Measurements from ENCODE around the gene UBAP2L. TPM values are rescaled to one million over a fixed set of nuclear protein-coding genes. Genes with fewer than 3 reads are reported as not detected.

The UBAP2L gene
- total and polyA plus RNA-seq, 2 donors (not counting 1 experiment from before 2014, with no cell fraction given), result 51.9 to 180 TPM

DNA sequence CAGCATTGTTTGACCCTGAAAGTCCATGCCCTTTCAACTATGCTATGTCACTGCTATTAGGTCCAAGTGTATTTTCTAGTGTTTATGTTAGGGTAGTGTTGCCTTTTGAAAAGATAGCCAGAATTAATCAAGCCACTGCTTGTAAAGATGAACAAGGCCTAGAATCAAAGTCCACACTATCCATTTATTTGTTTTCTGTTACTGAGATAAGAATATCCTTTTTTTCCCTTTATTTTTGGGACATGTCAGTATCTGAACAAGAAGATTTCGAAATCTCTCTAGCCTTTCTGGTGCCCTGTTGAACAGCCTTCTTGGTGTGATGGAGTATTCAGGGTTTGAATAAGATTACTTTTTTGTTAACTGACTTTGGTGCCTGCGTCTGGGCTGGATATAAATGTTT is 16.7 kb downstream of the UBAP2L start:
- H3K4me1 ChIP-seq (ENCODE audit: control insufficient read depth, extremely low read depth, insufficient read depth, low read length), result no peaks in the 10 kb centered on the region
- H3K27me3 ChIP-seq (ENCODE audit: control insufficient read depth, insufficient read depth, low read length), result no peaks in the 10 kb centered on the region
- no peak for DNase-seq (ENCODE audit: low read depth in 2 of 2)
- no peaks in the 10 kb centered on the region for H4K20me1 ChIP-seq (ENCODE audit: control insufficient read depth, extremely low read depth, insufficient read depth, low read length)
- no peak overlapping the region for H2AFZ ChIP-seq (ENCODE audit: low read length)
- peaks cover 33% of the 10 kb centered on the region for H3K79me2 ChIP-seq (ENCODE audit: control insufficient read depth, insufficient read depth, low read length)
- H3K36me3 ChIP-seq (ENCODE audit: control insufficient read depth, insufficient read depth, low read length), result peaks cover 16% of the 10 kb centered on the region
- no peak overlapping the region for H3K4me3 ChIP-seq (replicated peaks in 1 of 4; ENCODE audit: control extremely low read depth in 1 of 4, insufficient read depth in 1 of 4, low read depth in 3 of 4, low read length in 4 of 4)
- H3K9me3 ChIP-seq (ENCODE audit: control insufficient read depth, insufficient read depth, low read depth, low read length), result no peaks in the 10 kb centered on the region
- H3K27ac ChIP-seq (ENCODE audit: insufficient read depth, low read length), result no peak overlapping the region
- TF ChIP-seq EZH2 (IDR thresholded peaks at IDR 0.05; ENCODE audit: low read length, missing control alignments) (no peak), CTCF (conservative IDR thresholded peaks at IDR 0.05 in 1 of 2, IDR thresholded peaks at IDR 0.05 in 1 of 2; ENCODE audit: low read depth in 1 of 2, low read length in 2 of 2) (no peak)
- H3K9ac ChIP-seq (ENCODE audit: insufficient read depth, low read length), result no peak overlapping the region
- H3K4me2 ChIP-seq (ENCODE audit: extremely low read depth, insufficient read depth, low read length), result no peak overlapping the region

- no peak for DNase-seq (ENCODE audit: low read depth in 2 of 2)
- no peak overlapping the region for H3K27ac ChIP-seq (ENCODE audit: insufficient read depth, low read length)
- peaks cover 29% of the 10 kb centered on the region for H3K79me2 ChIP-seq (ENCODE audit: control insufficient read depth, insufficient read depth, low read length)
- no peak overlapping the region for H3K4me2 ChIP-seq (ENCODE audit: extremely low read depth, insufficient read depth, low read length)
- no peaks in the 10 kb centered on the region for H3K9me3 ChIP-seq (ENCODE audit: control insufficient read depth, insufficient read depth, low read depth, low read length)
- no peak for TF ChIP-seq EZH2 (IDR thresholded peaks at IDR 0.05; ENCODE audit: low read length, missing control alignments)
- no peak for TF ChIP-seq CTCF (conservative IDR thresholded peaks at IDR 0.05 in 1 of 2, IDR thresholded peaks at IDR 0.05 in 1 of 2; ENCODE audit: low read depth in 1 of 2, low read length in 2 of 2)
- no peak overlapping the region for H3K4me3 ChIP-seq (replicated peaks in 1 of 4; ENCODE audit: control extremely low read depth in 1 of 4, insufficient read depth in 1 of 4, low read depth in 3 of 4, low read length in 4 of 4)
- no peak overlapping the region for H2AFZ ChIP-seq (ENCODE audit: low read length)
- no peaks in the 10 kb centered on the region for H3K27me3 ChIP-seq (ENCODE audit: control insufficient read depth, insufficient read depth, low read length)
- H3K36me3 ChIP-seq (ENCODE audit: control insufficient read depth, insufficient read depth, low read length), result peaks cover 16% of the 10 kb centered on the region
- no peak overlapping the region for H3K9ac ChIP-seq (ENCODE audit: insufficient read depth, low read length)
- no peaks in the 10 kb centered on the region for H4K20me1 ChIP-seq (ENCODE audit: control insufficient read depth, extremely low read depth, insufficient read depth, low read length)
- H3K4me1 ChIP-seq (ENCODE audit: control insufficient read depth, extremely low read depth, insufficient read depth, low read length), result no peaks in the 10 kb centered on the region
These were observed 17.2 kb downstream of the UBAP2L start for GRCh38 chr1:154237880-154238506.

DNA sequence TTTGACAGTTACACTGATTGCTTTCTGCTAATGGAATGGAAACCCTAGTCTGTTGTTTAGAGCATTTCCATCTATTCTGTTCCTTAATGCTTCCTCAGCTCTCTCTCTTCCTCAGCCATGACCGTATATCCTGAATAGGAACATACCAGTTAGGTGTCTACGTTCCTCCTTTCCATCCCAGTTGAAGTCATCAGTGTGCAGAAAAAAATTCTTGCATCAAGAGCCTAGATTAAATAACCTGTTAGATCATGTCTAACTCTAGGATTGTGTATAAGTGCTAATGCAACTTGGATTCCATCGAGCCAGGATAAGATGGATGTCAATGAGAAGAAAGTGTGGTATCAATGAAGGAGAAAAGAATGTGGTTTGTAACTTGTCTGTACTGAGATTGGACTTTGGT is 18.7 kb downstream of the UBAP2L start:
- no peak overlapping the region for H2AFZ ChIP-seq (ENCODE audit: low read length)
- H4K20me1 ChIP-seq (ENCODE audit: control insufficient read depth, extremely low read depth, insufficient read depth, low read length), result no peaks in the 10 kb centered on the region
- H3K27me3 ChIP-seq (ENCODE audit: control insufficient read depth, insufficient read depth, low read length), result no peaks in the 10 kb centered on the region
- no peaks in the 10 kb centered on the region for H3K4me1 ChIP-seq (ENCODE audit: control insufficient read depth, extremely low read depth, insufficient read depth, low read length)
- H3K4me2 ChIP-seq (ENCODE audit: extremely low read depth, insufficient read depth, low read length), result no peak overlapping the region
- no peak overlapping the region for H3K27ac ChIP-seq (ENCODE audit: insufficient read depth, low read length)
- H3K9me3 ChIP-seq (ENCODE audit: control insufficient read depth, insufficient read depth, low read depth, low read length), result no peaks in the 10 kb centered on the region
- H3K4me3 ChIP-seq (replicated peaks in 1 of 4; ENCODE audit: control extremely low read depth in 1 of 4, insufficient read depth in 1 of 4, low read depth in 3 of 4, low read length in 4 of 4), result no peak overlapping the region
- H3K36me3 ChIP-seq (ENCODE audit: control insufficient read depth, insufficient read depth, low read length), result peaks cover 14% of the 10 kb centered on the region
- H3K79me2 ChIP-seq (ENCODE audit: control insufficient read depth, insufficient read depth, low read length), result peaks cover 28% of the 10 kb centered on the region
- TF ChIP-seq CTCF (conservative IDR thresholded peaks at IDR 0.05 in 1 of 2, IDR thresholded peaks at IDR 0.05 in 1 of 2; ENCODE audit: low read depth in 1 of 2, low read length in 2 of 2) (no peak), EZH2 (IDR thresholded peaks at IDR 0.05; ENCODE audit: low read length, missing control alignments) (no peak)
- no peak overlapping the region for H3K9ac ChIP-seq (ENCODE audit: insufficient read depth, low read length)
- no peak for DNase-seq (ENCODE audit: low read depth in 2 of 2)
